RPMI7951 (cell line): ENCODE measurements around the gene MTF1. TPM values are rescaled to one million over a fixed set of nuclear protein-coding genes. Genes with fewer than 3 reads are reported as not detected.
A peak's percentile ranks its signal among the peaks of the same experiment; 100 is the strongest.

Experiments
- DNase-seq: peaks from one replicate; pipeline ENCODE4 v3.0.0-alpha.2; 2012; ENCODE audit warnings: low read depth
- total RNA-seq: library from RNA; depleted of rRNA; stranded (reverse); fragments of >200 nt; shearing (Covaris generic); gene quantifications from 2 replicates; pipeline ENCODE4 v1.2.3, GENCODE V29; 2014

MTF1 gene
- total RNA-seq, 1 experiment from 2014 or later: 3.5 TPM

- DNase-seq: no peak
These were observed 9.1 kb upstream of the MTF1 start for GRCh38 chr1:37868466-37868865.

GRCh38 chr1:37867784-37868183 is 8.4 kb upstream of the MTF1 start:
- DNase-seq: no peak

GRCh38 chr1:37866491-37866890 is 7.1 kb upstream of the MTF1 start:
- DNase-seq: no peak

GRCh38 chr1:37865348-37866120 is 6.1 kb upstream of the MTF1 start:
- peak; percentile 44 for DNase-seq

- no peak for DNase-seq
These were observed 2.9 kb upstream of the MTF1 start for GRCh38 chr1:37862330-37862729.

GRCh38 chr1:37861151-37861550 is 1.8 kb upstream of the MTF1 start:
- DNase-seq: peak; percentile 4

GRCh38 chr1:37860346-37860666 is 914 bp upstream of the MTF1 start:
- DNase-seq: no peak

- DNase-seq: peak; percentile 15
These were observed 373 bp downstream of the MTF1 start for GRCh38 chr1:37858931-37859506.

- DNase-seq: no peak
These were observed 5.0 kb downstream of the MTF1 start for GRCh38 chr1:37854406-37854805.

- no peak for DNase-seq
These were observed 6.2 kb downstream of the MTF1 start for GRCh38 chr1:37853157-37853556.

GRCh38 chr1:37851782-37852210 is 7.6 kb downstream of the MTF1 start:
- DNase-seq: no peak

GRCh38 chr1:37851262-37851661 is 8.1 kb downstream of the MTF1 start:
- DNase-seq: no peak

- DNase-seq: no peak
These were observed 8.9 kb downstream of the MTF1 start for GRCh38 chr1:37850352-37850955.

GRCh38 chr1:37849480-37849879 is 9.9 kb downstream of the MTF1 start:
- no peak for DNase-seq

GRCh38 chr1:37846647-37847339 is 12.6 kb downstream of the MTF1 start:
- no peak for DNase-seq

- DNase-seq: no peak
These were observed 13.6 kb downstream of the MTF1 start for GRCh38 chr1:37845786-37846185.

- DNase-seq: no peak
These were observed 14.2 kb downstream of the MTF1 start for GRCh38 chr1:37845049-37845646.

- no peak for DNase-seq
These were observed 14.9 kb downstream of the MTF1 start for GRCh38 chr1:37844536-37844935.

GRCh38 chr1:37841652-37842051 is 17.7 kb downstream of the MTF1 start:
- no peak for DNase-seq

- DNase-seq: no peak
These were observed 18.7 kb downstream of the MTF1 start for GRCh38 chr1:37840711-37841110.

GRCh38 chr1:37839676-37840075 is 19.7 kb downstream of the MTF1 start:
- no peak for DNase-seq

GRCh38 chr1:37836788-37837187 is 22.6 kb downstream of the MTF1 start:
- DNase-seq: no peak
